NCI-H748 (cell line): ENCODE measurements around the gene TEDC2.

Experiments used
- DNase-seq: peaks from one replicate; lab custom pipeline; 2025; ENCODE audit not compliant: unreplicated experiment; lab: John Stamatoyannopoulos, UW

TEDC2 gene

DNA sequence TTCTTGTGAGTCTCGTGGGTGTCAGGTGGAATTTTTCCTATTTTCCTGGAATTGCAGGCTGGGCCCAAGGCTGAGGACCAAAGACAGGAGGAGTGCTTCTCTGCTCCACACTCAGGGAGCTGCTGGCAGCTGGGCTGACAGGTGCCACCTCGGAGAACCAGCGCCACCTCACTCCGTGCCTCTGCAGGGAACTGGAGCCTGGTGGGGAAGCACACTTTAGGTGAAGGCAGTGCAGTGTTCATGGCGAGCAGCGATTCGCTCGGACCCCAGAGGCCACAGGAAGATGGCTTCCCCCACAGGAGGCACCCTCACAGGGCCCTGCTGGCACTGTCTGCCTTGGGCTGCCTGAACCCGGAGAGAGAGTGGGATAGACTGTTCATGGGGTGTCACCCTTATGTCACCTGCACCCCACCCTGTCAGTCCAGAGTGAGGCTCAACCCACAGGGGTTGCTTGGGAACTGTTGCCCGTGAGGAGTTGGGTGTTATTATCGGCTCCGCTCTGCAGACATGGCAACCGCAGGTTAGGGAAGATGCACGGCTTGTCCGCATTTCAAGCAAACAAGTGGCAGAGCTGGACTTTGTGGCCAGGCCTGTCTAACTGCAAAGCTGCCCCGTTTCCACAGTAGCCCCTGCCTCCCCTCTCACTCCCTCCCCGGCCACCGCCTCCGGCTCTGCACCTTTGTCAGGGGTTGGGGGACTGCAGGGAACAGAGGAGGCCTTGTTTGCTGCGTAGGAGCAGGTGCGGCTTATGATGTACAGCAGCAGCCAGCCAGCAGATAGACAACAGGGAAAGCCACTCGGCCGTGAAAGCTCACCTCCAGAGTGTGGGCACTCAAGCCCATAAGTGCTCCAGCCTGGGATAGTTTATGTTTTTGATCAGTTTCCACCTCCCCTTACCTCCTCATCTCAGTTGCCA, 30.5 kb downstream of the TEDC2 start:
- no peak for DNase-seq

DNA sequence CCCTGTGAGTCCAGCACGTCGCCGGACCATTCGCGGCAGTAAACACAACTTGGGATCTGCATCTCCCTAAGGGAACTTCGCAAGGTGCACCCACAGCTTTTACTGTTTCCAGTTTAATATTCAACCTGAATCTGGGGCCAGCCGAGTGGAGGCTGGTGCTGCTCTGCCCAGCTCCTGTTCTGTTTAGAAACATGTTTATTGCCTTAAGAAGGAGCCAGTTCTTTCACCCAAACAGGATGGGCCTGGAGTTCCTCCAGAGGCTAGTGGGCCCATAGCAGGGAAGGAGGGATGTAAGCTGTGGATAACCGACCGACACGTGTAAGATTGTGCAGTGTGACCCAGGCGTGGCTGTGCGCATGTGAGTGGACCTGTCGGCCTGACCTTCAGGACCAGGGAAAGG, 32.4 kb downstream of the TEDC2 start:
- DNase-seq = no peak

DNA sequence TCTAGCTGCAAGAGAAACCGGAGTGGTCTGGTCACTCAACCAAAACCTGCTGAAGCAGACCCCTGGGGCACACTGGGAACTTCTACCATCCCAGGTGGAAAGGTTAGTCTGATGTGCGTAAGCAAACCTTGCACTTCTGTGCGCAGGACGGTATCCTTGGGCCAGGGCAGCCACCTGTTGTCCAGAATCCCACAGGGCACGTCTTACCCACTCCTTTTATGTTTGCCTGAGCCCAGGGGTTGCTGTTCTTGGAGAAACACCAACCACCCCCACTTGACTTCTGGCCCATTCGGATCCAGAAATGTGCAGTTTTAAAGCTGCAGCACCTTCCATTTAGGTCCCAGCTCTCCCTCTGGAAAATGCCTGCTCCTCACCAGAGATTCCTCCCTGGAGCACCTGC, 33.7 kb downstream of the TEDC2 start:
- no peak for DNase-seq

DNA sequence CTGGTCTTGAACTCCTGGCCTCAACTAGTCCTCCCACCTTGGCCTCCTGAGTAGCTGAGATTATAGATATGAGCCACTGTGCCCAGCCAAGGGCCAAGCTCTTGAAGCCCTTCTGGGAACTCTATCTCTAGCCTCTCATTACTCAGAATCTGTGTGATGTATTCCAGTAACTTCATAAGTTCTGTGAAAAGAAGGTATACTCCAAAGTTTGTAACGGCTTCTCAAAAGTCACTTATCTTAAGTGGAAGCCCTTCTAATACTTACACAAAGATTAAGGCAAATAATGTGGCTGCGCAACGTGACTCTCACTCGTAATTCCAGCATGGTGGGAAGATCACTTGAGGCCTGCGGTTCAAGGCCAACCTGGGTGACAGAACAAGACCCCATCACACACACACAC, 34.7 kb downstream of the TEDC2 start:
- DNase-seq = no peak

DNA sequence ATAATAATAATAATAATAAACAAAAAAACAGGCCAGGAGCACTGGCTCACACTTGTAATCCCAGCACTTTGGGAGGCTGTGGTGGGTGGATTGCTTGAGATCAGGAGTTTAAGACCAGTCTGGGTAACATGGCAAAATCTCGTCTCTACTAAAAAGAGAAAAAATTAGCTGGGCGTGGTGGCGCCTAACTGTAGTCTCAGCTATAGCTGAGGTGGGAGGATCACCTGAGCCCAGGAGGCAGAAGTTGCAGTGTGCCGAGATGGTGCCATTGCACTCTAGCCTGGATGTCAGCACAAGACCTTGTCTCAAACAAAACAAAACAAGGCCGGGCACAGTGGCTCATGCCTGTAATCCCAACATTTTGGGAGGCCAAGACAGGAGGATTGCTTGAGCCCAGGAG, 35.1 kb downstream of the TEDC2 start:
- DNase-seq = no peak

DNA sequence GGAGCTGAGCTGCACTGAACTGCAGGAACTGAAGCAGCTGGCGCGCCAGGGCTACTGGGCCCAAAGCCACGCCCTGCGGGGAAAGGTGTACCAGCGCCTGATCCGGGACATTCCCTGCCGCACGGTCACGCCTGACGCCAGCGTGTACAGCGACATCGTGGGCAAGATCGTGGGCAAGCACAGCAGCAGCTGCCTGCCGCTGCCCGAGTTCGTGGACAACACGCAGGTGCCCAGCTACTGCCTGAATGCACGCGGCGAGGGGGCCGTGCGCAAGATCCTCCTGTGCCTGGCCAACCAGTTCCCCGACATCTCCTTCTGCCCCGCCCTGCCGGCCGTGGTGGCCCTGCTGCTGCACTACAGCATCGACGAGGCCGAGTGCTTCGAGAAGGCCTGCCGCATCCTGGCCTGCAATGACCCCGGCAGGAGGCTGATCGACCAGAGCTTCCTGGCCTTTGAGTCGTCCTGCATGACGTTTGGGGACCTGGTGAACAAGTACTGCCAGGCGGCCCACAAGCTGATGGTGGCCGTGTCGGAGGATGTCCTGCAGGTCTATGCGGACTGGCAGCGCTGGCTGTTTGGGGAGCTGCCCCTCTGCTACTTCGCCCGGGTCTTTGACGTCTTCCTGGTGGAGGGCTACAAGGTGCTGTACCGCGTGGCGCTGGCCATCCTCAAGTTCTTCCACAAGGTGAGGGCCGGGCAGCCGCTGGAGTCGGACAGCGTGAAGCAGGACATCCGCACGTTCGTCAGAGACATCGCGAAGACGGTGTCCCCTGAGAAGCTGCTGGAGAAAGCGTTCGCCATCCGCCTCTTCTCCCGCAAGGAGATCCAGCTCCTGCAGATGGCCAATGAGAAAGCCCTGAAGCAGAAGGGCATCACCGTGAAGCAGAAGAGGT, 36.6 kb downstream of the TEDC2 start:
- no peak for DNase-seq

DNA sequence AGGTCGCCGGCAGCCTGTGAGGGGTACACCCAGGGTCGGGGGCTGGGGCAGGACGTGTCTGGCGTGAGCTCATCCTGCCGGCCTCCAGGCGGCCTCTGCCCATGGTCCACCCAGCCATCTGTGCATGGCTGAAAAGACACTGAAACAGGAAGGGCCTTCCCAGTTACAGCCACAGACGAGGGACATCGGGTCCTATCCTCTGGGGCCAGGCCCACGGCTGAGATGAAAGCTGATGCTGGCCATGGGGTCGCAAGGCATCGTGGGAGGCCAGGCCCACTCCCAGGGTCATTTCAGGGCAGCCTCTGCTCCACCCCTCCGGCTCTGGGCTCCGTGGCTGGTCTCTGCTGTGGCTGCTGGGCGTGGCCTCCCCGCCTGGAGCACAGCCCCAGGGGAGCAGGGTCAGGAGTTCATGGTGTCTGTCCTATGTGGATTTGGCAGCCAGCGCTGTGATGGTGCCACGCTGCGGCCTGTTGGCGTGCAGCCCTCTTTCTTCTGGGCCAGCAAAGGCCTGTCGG, 37.3 kb downstream of the TEDC2 start:
- DNase-seq = no peak

DNA sequence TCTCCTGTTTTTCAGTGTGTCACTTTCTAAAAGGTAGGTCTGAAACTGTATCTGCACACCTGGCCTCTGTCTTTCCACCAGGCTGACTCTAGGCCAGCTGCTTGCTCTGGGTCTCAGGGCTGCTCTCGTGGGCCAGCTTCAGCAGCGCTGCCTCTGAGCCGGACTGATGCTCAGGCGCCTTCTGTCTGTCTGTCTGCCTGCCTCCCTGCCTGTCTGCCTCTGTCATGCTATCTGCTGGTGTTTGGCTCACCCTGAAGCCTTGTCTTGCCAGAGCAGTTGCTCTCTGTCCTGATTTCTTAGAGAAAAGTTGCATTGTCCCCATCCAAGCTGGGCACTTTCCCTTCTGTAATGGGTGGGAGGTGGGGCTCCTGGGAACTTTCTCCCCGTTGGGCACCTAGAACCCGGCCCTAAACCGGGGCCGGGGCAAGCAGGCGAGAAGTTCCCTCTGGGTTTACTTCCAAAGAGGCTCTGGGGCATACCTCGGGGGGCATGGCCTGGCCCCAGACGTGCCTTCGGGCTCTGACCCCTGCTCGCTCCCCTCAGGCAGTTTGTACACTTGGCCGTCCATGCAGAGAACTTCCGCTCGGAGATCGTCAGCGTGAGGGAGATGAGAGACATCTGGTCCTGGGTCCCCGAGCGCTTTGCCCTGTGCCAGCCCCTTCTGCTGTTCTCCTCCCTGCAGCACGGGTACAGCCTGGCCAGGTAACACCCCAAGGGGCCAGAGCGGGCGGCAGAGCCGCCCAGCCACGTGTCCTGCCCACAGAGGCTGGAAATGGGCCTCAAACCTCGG, 38.0 kb downstream of the TEDC2 start:
- DNase-seq = no peak

DNA sequence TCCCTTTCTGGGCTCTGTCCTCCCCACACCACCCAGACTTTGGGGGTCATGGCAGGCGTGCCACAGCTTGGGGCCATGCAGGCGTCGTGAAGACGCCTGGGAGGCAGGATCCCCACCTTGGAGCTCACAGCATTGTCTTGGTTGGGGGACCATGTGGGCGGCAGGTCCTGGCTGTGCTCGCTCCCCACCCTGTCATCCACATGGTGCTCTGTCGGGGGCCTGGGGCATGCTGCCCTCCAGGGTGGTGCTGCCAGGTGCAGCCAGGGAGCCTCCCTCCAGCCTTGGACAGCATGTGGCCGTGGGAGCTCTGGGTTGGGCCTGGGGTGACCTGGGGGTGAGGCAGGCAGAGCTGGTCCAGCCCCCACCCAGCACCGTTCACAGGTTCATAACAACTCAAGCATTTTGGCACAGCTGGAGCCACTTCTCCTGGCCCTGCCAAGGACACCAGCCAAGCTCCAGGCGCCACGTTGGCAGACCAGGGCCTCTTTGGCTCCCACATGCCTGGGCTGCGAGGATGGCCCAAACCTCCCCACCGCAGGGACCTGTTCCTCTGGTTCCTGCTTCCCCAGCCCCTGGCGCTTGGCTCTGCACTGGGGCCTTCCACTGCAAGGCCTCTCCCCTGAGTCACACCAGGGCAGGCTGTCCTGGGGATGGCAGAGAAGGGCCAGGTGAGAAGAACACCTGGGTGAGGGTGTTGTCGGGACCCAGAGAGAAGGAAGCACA, 38.8 kb downstream of the TEDC2 start:
- DNase-seq = no peak

DNA sequence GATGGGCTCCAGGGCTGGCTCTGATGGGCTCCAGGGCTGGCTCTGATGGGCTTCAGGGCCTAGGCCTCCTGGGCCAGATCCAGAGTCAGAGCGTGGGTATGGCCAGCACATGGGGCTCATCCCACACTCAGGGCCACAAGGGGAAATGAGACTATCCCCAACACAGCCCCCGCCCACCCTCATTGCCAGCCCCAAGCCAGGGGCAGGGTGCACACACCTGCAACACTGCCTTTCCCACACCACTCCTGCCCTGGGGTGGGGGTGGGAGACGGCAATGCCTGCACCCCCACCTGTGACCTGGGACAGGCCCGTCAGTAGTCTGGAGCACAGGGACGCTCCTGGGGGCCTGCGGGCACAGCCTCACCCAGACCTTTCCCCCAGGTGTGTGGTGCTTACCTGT, 39.5 kb downstream of the TEDC2 start:
- DNase-seq = no peak

DNA sequence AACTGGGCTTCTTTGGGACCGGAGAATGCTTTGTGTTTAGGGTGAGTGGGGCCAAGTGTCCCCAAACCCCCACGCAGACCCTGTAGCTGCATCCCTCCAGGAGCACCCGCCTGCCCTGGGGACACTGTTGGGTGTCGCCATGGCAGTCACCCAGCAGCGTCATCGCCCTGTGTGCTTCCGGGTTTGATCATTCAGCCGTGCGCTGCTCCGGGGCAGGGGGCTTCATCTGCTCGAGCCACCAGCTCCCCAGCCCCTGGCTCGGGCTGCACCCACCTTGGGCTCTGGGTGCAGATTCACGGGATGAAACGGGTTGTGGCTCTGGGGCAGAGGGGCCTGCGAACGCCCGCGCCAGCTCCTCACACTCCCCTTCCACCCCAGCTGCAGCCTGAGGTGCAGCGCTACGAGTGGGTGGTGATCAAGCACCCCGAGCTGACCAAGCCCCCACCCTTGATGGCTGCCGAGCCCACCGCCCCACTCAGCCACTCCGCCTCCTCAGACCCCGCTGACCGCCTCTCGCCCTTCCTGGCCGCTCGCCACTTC, 40.1 kb downstream of the TEDC2 start:
- no peak for DNase-seq

DNA sequence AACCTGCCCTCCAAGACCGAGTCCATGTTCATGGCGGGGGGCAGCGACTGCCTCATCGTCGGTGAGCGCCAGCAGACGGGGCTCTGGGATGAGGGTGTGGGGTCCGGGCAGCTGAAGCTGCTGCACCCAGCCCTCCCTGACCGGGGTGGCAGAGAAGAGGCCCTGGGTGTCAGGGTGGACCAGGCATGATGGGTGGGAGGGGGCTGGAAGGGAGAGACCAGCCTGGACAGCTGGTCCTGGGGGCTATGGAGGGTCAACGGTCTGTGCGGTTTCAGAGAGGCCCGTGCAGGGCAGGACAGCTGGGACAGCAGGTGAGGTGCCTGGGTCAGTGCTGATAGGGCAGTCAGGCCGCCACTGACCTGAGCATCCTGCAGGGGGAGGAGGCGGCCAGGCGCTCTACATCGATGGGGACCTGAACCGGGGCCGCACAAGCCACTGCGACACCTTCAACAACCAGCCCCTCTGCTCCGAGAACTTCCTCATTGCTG, 40.6 kb downstream of the TEDC2 start:
- DNase-seq = no peak

DNA sequence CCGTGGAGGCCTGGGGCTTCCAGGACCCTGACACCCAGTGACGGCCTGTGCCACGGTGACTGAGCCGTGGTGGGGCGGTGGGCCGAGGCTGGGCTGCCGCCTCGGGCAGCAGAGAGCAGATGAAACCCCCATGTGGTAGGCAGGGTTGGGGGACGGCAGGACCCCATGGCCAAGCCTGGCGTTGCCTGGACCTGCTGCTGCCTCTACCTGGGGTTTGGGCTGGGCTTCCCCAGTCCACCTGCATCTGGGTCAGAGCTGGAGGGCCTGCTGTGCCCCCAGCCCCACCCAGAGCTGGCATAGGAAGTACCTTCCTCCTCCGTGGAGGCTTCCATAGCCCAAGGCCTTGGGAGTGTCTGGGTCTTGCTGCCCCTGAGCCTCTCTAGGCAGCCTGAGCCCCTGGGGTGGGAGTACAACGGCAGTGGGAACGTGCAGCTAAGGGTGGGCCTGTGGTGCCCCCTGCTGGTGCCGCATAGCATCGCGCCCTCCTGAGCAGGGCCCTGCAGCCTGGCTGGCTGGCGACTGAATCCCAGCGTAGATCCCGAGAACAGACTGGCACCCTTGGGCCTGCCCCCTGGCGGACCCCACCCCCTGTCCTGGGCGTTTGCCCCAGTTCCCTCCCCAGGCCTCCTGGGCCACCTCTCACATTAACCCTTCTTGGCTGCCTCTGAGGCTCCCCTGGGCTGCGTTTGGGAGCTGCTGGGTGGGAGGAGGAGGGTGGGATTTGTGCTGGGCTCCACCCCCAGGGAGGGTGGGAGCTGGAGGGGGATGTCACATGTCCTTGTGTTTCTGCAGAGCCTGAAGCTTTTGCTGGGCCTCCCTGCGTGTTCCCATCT, 41.2 kb downstream of the TEDC2 start:
- DNase-seq = peak; percentile 67

DNA sequence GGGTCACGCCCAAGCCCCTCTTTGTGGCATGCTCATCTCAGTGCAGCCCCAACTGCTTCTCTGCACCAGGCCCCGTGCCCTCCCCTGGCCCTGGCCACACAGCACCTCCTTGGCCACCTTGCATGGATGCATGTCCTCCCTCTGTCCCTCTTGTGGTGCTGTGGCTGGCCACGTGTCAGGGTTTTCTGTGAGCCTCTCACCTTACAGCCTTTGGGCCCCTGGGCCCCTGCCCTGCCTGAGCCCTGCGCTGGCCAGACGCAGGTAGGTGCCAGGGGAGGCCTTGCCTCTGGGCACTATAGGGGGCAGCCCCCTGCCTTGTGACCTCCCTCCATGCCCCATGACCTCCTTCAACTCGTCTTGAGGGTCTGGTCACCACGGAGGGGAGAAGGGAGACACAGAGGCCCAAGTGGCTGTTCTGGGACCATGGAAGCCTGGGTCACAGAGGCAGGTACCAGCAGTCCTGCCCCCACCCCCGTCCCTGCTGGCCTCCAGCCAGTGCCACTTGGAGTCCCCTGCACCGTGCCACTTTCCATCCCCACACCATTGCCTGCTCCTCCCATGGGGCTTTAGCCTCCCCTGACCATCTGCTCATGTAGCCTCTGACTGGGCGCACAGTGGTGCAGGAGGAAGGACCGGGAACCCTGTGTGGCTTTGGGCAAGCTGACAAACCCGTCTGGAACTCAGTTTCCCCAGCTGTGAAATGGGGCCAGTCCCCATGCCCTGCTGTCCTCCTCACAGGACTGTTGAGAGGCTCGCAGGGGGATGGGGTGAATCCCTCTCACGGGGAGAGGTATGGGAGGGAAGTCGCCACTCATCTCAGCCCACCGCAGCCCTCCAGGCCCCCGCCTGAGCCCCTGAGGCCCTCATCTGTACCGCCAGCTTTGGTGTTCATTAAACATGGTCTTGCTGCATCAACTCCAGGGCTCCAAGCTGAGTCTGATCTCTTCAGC, 42.3 kb downstream of the TEDC2 start:
- DNase-seq = no peak

DNA sequence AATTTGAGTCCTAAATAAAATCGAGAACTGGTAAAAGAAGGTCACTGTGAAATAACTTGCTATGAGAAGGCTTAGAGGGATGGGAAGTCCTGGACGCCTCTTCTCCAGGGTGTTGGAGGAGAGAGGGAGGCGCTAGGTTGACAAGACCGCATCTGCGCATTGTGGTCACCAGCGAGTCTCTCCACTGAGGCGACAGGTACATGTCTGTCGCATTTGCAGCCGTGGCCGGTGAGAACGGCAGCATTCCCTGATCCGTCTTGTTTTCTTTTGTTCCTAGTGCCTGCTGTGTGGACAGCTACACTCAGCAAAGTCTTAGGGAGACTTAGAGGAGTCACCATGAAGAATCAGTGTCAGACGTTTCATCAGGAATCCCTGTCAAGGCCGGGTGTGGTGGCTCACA, 45.8 kb downstream of the TEDC2 start:
- no peak for DNase-seq

DNA sequence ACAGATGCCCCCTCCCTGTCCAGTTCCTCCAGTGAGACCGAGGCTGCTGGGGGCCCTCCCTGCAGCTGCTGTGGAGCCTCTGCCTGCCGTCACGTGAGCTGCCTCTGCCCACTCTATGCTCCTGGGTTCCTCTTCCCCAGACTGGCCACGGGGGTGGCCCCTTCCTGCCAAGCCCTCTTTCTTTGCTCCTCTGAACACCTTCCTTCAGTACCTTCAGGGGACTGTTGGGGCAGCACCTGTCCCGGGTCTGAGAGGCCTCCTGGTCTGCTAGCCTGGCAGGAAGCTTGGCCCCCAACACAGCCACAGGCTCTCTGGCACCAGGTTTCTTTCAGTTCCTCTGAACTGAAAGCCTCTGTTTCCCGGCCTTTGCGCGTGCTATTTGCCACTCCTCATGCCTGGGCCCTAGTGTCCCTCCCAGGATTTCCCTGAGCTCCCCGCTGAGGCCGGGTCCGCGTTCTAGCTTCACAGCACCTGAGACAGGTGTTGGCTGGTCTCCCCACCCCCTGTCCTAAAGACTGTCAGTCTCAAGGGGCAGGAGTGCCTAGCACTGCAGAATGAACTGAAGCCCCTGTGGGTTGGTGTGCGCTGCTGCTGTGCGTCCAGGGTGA, 47.2 kb downstream of the TEDC2 start:
- no peak for DNase-seq

DNA sequence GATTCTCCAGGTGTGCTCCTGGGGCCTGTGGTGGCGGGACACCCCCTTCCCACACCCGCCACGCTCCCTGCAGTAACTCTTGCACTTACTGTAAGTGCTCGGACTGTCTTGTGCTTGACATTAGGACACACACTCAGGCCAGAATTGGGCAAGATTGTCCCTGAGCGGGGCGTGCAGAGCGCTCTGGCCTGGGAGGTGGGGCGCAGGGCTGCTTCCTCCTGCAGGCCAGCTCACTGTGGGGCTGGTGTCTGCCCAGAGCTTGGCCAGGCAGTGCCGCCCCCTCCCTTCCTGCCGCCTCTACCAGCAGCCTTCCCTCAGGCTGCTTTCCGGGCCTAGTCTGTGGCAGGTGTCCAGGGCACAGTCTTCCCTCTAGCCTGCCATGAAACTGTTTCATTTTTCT, 47.8 kb downstream of the TEDC2 start:
- no peak for DNase-seq
